Smooth muscle cell (in vitro differentiated cells): ENCODE results near the gene PIGBOS1. TPM values are rescaled to one million over a fixed set of nuclear protein-coding genes. Genes with fewer than 3 reads are reported as not detected.
A peak's percentile ranks its signal among the peaks of the same experiment; 100 is the strongest.

Experiments used
- DNase-seq: peaks from one replicate; lab custom pipeline; 2025; ENCODE audit not compliant: unreplicated experiment; lab: John Stamatoyannopoulos, UW
- H2AFZ ChIP-seq: fragments of 200-600 bp; sonication (generic); 2 replicates; pipeline ENCODE4 v1.6.0; 2016; ENCODE audit warnings: antibody characterized with exemption, low read depth, mild to moderate bottlenecking
- H3F3A ChIP-seq: fragments of 200-600 bp; sonication (generic); 2 replicates; pipeline ENCODE4 v1.6.0; 2017; ENCODE audit warnings: antibody characterized with exemption, low read depth
- H3K27ac ChIP-seq: fragments of 200-600 bp; sonication (generic); 2 replicates; pipeline ENCODE4 v1.5.1; 2016; ENCODE audit warnings: low read depth, mild to moderate bottlenecking
- H3K27me3 ChIP-seq: fragments of 200-600 bp; sonication (generic); 2 replicates; pipeline ENCODE4 v1.6.1; 2016; ENCODE audit warnings: low read depth, mild to moderate bottlenecking
- H3K36me3 ChIP-seq: fragments of 200-600 bp; sonication (generic); 2 replicates; pipeline ENCODE4 v1.5.1; 2016; ENCODE audit warnings: low read depth
- H3K4me1 ChIP-seq: fragments of 200-600 bp; sonication (generic); 2 replicates; pipeline ENCODE4 v1.5.1; 2016; ENCODE audit warnings: low read depth
- H3K4me2 ChIP-seq: fragments of 200-600 bp; sonication (generic); 2 replicates; pipeline ENCODE4 v1.6.0; 2016; ENCODE audit warnings: mild to moderate bottlenecking
- H3K4me3 ChIP-seq: fragments of 200-600 bp; sonication (generic); 2 replicates; pipeline ENCODE4 v1.5.1; 2016; ENCODE audit warnings: mild to moderate bottlenecking
- H3K79me2 ChIP-seq: fragments of 200-600 bp; sonication (generic); 2 replicates; pipeline ENCODE4 v1.6.0; 2016; ENCODE audit warnings: low read depth, mild to moderate bottlenecking
- H3K9ac ChIP-seq: fragments of 200-600 bp; sonication (generic); 2 replicates; pipeline ENCODE4 v1.6.0; 2016; ENCODE audit warnings: low read depth
- H3K9me3 ChIP-seq: fragments of 200-600 bp; sonication (generic); replicated peaks from 2 replicates; pipeline ENCODE4 v1.5.1; 2016; ENCODE audit warnings: low read depth
- H4K20me1 ChIP-seq: fragments of 200-600 bp; sonication (generic); 2 replicates; pipeline ENCODE4 v1.6.0; 2016; ENCODE audit warnings: low read depth
- WGBS: methylation state at CpG from one replicate; pipeline ENCODE4 v1.1.7; 2016; ENCODE audit warnings: low lambda C conversion rate; 5-methylcytosine and 5-hydroxymethylcytosine counted together
- polyA plus RNA-seq: library from polyadenylated mRNA; unstranded; fragments of >200 nt; fragmentation: Nextera tagmentation; extraction: Ambion mirVana; gene quantifications from 2 replicates; pipeline ENCODE4 v1.2.1, GENCODE V29; 2016
- total RNA-seq: library from RNA; depleted of rRNA; stranded (reverse); fragments of >200 nt; gene quantifications from 2 replicates; pipeline ENCODE4 v1.2.3, GENCODE V29; 2014
- TF ChIP-seq, protein P1 (sequence below): fragments of 200-600 bp; sonication (generic); IDR thresholded peaks from 2 replicates; pipeline ENCODE4 v1.5.1; 2017; ENCODE audit warnings: borderline replicate concordance, mild to moderate bottlenecking, antibody characterized with exemption; ENCODE audit not compliant: insufficient read depth, poor library complexity, severe bottlenecking

Gene PIGBOS1
- total and polyA plus RNA-seq, 2 experiments from 2014 or later, result 14.6 to 25.0 TPM

DNA sequence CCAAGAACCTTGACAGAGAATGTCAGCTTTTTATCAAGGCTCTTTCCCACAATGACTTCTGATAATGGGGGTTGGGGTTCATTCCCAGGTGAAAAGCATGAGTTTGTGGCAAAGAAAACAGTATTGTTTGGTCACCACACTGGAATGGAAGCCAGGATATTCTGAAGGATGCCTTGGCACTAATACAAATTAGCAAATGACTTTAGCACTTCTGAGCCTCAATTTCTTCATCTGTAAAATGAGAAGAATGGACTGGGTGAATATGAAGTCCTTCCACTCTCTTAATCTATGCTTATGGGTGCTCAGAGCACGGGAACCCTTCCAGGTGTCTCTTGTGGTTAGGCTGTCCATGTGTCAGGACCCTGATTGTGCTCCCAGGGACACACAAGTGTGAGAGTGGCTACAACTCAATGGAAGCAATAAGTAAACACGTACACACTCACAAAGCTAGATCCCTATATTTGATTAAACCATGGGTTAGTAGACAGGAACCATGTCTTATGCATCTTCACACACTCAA lies 50.7 kb downstream of the PIGBOS1 start:
- 98% methylated on average over 2 of the region's 2 CpGs for WGBS
- TF ChIP-seq, protein P1, sequence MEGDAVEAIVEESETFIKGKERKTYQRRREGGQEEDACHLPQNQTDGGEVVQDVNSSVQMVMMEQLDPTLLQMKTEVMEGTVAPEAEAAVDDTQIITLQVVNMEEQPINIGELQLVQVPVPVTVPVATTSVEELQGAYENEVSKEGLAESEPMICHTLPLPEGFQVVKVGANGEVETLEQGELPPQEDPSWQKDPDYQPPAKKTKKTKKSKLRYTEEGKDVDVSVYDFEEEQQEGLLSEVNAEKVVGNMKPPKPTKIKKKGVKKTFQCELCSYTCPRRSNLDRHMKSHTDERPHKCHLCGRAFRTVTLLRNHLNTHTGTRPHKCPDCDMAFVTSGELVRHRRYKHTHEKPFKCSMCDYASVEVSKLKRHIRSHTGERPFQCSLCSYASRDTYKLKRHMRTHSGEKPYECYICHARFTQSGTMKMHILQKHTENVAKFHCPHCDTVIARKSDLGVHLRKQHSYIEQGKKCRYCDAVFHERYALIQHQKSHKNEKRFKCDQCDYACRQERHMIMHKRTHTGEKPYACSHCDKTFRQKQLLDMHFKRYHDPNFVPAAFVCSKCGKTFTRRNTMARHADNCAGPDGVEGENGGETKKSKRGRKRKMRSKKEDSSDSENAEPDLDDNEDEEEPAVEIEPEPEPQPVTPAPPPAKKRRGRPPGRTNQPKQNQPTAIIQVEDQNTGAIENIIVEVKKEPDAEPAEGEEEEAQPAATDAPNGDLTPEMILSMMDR, result no peak

DNA sequence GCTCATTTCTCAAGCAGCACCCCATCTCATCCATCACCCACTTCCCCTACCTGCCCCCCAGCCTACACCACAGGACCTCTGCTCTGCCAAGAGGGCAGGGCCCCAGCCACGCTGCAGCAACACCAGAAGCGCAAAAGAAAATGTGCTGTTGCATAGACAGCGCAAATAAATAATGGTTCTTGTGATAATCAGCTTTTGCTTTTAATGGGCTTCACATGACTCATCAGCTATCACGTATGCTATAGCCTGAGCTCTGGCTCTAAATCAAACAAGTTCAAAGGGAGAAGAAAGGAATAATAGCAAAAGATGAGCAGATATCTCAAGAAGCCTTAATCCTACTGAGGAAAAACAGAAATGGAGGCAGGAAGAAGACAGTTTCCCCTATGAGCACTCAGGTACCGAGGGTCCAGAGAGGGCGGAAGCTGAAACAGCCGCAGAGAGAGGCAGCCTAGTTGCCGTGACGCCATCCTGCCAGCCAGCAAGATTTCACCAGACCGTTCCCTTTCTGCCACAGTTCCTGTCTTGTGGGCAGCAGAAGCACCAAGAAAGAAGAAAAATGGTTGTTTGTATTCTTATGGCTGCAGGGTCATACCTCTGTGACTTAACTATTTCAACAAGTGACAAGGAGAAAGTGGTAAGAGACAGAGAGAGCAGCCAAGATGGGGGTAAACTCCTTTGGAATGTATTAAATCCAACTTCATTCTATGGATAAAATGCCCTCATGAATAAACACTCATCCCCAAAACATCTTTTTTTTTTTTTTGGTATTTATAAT lies 51.3 kb downstream of the PIGBOS1 start:
- Histone ChIP-seq H3K4me1 (peaks cover 13% of the 10 kb centered on the region), H3K36me3 (no peaks in the 10 kb centered on the region), H3K9me3 (no peaks in the 10 kb centered on the region), H3K4me2 (peak overlapping the region; percentile 80), H3K27ac (peak overlapping the region; percentile 92), H3K9ac (peak overlapping the region; percentile 43), H3F3A (peaks cover 14% of the 10 kb centered on the region), H4K20me1 (no peaks in the 10 kb centered on the region), H3K27me3 (no peaks in the 10 kb centered on the region), H3K4me3 (peak overlapping the region; percentile 29), H3K79me2 (peaks cover 11% of the 10 kb centered on the region), H2AFZ (peak overlapping the region; percentile 22)
- WGBS, result 27% methylated on average over 10 of the region's 10 CpGs
- TF ChIP-seq, protein P1, result no peak
- DNase-seq, result no peak

More for the DNA sequence above, 50.7 kb downstream of the PIGBOS1 start:
- peak overlapping the region; percentile 43 for H3K9ac ChIP-seq
- no peaks in the 10 kb centered on the region for H3K27me3 ChIP-seq
- peak overlapping the region; percentile 92 for H3K27ac ChIP-seq
- DNase-seq, result no peak
- peak overlapping the region; percentile 80 for H3K4me2 ChIP-seq
- no peak overlapping the region for H2AFZ ChIP-seq
- H4K20me1 ChIP-seq, result no peaks in the 10 kb centered on the region
- H3K4me3 ChIP-seq, result no peak overlapping the region
- no peaks in the 10 kb centered on the region for H3K9me3 ChIP-seq
- peaks cover 17% of the 10 kb centered on the region for H3K79me2 ChIP-seq
- H3F3A ChIP-seq, result peaks cover 14% of the 10 kb centered on the region
- no peaks in the 10 kb centered on the region for H3K36me3 ChIP-seq
- peaks cover 13% of the 10 kb centered on the region for H3K4me1 ChIP-seq

Other genes starting within 250 kb of the PIGBOS1 start
- gene RSL24D1, start 122.2 kb downstream of the PIGBOS1 start, total RNA-seq, result 76.9 and 99.7 TPM in 2 replicates
- gene RSL24D1, start 122.2 kb downstream of the PIGBOS1 start, polyA plus RNA-seq, result 45.5 and 50.2 TPM in 2 replicates
- gene RAB27A, start 29.3 kb downstream of the PIGBOS1 start, total RNA-seq, result 14.6 and 18.0 TPM in 2 replicates
- gene RAB27A, start 29.3 kb downstream of the PIGBOS1 start, polyA plus RNA-seq, result 15.6 and 16.6 TPM in 2 replicates
- 12.9 and 18.8 TPM in 2 replicates for gene PIGB, start 99 bp upstream of the PIGBOS1 start, total RNA-seq
- 10.4 and 11.1 TPM in 2 replicates for gene PIGB, start 99 bp upstream of the PIGBOS1 start, polyA plus RNA-seq
- gene CCPG1, start 89.2 kb upstream of the PIGBOS1 start, total RNA-seq, result 36.8 and 39.1 TPM in 2 replicates
- gene CCPG1, start 89.2 kb upstream of the PIGBOS1 start, polyA plus RNA-seq, result 24.9 and 27.9 TPM in 2 replicates
- gene PIERCE2, start 89.4 kb upstream of the PIGBOS1 start, total RNA-seq, result 2.7 and 11.4 TPM in 2 replicates
- gene PIERCE2, start 89.4 kb upstream of the PIGBOS1 start, polyA plus RNA-seq, result 2.6 TPM in 1 of 2 replicates, not detected in the other
- 1.8 and 2.8 TPM in 2 replicates for gene DNAAF4, start 189.1 kb upstream of the PIGBOS1 start, total RNA-seq
- gene DNAAF4, start 189.1 kb upstream of the PIGBOS1 start, polyA plus RNA-seq, result 2.4 and 3.6 TPM in 2 replicates